Activated T-helper 1 cell treated with Interleukin-2 at 50 U/mL for 16 hours (primary cell): ENCODE measurements around the gene SLC22A2.

Experiments used
- DNase-seq: peaks from one replicate; pipeline ENCODE4 v3.0.0-alpha.2; 2020; ENCODE audit warnings: low read depth

Gene SLC22A2

DNA sequence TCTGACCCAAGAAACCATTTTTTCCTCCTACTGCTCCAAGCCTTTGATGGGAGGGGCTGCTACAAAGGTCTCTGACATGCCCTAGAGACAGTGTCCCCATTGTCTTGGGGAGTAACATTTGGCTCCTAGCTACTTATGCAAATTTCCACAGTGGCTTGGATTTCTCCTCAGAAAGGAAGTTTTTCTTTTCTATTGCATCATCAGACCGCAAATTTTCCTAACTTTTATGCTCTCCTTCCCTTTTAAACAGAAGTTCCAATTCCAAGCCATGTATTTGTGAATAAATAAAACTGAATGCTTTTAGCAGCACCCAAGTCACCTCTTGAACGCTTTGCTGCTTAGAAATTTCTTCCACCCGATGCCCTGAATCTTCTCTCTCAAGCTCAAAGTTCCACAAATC lies 51.0 kb downstream of the SLC22A2 start:
- no peak for DNase-seq

DNA sequence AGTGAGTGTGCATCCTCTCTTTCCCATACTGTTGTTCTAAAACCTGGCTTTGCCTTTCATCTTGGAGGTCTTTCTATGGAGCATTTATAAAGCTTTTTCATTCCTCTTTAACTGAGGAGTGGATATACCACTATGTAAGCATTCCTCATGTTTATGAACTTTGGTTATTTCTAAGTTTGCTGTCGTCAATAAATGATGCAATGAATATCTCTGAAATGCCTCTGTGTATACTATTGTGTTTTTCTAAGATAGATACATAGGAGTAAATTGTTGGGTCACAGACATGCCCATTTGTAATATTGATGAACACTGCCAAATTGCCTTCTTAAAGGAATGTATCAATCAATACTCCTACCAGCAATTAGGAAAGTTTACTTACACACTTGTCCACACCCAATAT lies 53.9 kb downstream of the SLC22A2 start:
- no peak for DNase-seq

DNA sequence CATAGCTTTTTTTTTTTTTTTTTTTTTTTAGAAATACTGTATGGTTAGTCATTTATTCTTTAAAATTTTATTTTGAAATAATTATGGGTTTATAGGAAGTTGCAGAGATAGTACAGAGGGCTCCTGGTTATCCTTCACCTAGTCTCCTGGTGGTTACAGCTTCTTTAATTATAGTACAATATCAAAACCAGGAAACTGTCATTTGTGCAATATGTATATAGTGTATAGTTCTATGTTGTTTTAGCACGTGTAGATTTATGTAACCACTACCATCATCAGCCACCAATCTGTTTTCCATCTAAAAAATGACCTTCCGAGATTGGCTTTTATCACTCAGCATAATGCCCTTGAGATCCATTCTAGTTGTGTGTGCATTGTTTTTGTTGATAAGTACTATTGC lies 54.7 kb downstream of the SLC22A2 start:
- DNase-seq, result no peak

DNA sequence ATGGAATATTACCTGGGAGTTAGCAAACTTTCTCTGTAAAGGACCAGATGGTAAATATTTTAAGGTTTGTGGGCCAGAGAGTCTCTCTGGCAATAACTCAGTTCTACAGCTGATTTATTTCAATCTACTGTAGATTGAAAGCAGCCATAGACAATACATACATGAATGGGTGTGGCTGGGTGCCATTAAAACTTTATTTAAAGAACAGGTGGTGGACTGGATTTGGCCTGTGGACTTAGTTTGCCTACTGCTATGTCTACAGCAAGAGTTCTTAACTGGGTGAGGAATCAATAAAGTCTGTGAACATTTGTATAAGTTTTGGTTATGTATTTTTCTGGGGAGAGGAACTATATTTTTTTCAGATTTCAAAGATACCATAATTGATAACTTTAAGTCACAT lies 55.1 kb downstream of the SLC22A2 start:
- DNase-seq, result no peak

DNA sequence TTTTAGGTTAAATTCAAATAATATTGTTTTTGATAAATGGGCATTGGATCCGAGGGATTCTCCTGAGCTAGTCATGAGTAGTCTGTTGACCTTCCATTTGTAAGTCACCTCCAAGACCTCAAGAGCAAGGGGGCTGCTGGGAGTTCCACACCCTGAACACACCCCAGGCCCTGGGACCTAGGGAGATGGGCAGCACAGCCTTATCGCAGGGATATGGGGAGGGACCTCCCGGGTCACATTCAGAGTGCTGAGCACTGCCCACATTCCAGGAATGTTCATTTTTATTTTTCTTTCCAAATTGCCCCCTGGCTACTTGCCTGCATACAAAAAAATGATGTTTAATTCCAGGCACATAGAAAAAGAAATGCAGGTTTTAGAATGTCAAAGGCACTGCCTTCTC lies 55.5 kb downstream of the SLC22A2 start:
- DNase-seq, result no peak

DNA sequence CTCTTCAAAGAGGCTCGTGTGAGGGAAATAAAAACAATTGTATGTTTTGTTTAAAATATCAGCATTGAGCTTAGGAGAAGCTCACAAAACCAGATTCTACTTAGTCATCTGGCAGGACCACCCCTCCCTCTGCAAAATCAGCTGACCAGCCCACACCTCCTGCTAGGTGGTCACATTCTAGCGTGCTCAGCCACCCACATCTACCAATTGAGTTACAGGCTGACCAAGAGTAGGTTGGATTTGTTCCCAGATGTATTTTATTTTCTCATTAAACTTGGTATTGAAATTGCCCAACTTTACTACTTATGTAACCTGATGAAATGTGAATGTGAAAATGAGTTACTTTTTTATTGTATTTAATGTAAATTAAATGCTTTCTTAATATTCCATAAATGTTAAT lies 56.2 kb downstream of the SLC22A2 start:
- no peak for DNase-seq

DNA sequence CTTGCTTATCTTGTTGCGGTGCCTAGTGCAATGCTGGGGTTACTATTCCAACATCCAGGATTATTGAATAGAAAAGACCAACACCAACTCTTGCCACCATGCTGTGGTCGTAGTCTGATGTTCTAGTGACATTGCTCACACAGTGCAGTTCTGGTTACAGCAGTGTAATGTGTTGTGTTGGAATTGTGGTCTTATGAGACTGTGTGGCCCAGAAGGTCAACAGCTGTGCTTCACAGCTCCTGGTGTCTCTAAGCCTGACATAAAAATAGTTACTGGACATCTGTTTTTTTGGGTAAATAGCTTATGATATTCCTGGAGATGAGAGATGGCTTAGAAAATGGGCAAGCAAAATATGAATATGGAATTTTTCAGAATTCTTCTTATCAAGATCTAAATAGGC lies 57.6 kb downstream of the SLC22A2 start:
- no peak for DNase-seq

DNA sequence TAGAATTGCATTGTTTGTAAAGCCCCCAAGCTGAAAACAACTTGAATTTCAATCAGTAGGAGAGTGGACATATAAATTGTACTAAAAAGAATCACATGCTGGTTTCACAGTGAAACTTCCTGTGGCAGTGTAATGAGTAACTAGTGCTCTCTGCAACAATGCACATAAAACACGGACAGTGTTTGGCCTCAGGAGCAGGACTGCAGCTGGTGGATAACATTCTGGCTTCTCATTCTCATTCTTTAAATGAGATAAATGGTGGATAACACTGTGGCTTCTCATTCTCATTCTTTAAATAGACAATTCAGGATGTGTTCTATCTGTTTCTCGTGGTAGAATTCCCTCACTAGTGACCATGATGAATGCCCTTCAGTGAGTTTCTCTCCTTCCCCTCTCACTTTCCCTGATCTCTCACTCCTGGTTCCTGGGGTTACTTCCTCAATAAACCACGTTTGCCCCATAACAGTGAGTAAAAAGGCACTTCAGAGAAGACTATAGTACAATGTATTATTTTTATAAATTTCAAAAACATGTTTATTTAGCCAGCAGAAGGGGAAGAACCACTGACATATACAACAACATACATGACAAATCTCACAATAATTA lies 59.9 kb downstream of the SLC22A2 start:
- no peak for DNase-seq

DNA sequence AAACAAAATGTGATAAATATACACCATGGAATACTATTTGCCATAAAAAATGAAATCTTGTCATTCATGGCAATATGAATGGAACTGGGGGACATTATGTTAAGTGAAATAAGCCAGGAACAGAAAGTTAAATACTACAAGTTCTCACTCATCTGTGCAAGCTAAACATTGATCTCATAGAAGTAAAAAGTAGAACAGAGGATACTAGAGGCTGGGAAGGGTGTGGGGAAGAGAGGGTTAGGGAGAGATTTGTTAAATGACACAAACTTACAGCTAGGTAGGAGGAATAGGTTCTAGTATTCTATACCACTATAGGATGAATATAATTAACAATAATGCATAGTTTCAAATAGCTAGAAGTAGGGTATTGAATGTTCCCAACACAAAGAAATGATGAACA lies 61.0 kb downstream of the SLC22A2 start:
- DNase-seq, result no peak

DNA sequence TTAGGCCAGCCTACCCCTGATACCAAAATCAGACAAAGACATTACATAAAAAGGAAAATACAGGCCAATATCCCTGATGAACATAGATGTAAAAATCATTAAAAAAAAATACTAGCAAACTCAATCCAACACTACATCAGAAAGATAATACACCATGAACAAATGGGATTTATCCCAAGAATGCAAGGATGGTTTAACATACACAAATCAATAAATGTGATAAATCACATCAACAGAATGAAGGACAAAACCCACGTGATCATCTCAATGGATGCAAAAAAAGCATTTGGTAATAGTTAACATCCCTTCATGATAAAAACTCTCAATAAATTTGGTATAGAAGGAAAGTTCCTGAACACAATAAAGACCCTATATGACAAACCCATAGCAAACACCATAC lies 63.8 kb downstream of the SLC22A2 start:
- DNase-seq, result no peak

DNA sequence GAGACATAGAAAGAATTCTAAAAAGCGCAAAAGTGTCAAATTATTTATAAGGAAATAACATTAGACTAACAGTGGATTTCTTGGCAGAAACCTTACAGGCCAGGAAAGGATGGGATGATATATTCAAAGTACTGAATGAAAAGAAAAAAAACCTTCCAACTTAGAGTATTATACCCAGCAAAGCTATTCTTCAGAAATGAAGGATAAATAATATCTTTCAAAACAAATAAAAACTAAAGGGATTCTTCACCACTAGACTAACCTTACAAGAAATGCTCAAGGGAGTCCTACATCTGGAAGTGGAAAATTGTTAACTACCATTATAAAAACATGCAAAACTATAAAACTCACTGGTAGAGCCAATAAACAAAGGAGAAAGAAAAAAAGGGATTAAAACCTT lies 65.8 kb downstream of the SLC22A2 start:
- DNase-seq, result no peak

DNA sequence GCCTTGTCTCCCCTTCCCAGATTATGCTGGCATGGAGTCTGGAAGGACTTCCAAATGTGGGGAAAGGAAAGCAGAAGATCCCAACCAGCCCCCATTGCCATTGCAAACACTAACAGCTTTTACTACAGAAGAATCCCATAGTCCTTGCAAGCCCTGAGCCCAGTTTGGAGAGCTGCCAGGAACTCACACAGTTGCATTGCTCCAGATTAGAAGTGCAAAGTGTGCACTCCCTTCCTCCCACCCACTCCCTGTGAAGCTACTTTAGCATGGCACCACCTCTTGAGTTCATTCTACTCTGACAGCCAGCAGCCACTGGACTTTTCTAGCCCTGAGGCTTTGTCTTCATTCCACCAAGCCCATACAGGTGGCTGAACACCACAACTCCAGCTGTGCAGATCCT lies 67.6 kb downstream of the SLC22A2 start:
- no peak for DNase-seq

DNA sequence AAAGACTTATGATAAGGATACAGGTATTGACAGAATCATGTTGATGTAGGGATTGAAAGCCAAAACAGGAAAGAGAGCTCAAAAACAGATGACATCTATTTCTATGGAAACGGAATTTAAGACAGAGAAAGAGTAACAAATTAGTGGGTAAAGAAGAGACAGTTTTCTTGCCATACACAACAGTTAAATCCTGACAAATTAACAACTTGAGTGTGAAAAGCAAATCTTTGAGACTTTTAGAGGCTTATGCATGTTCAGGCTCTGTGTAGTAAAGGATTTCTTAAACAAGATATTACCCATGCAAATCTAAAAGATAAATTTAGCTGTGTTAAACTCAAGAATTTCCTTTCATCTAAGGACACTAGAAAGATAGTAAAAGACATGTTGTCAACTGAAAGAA lies 68.5 kb downstream of the SLC22A2 start:
- DNase-seq, result no peak

DNA sequence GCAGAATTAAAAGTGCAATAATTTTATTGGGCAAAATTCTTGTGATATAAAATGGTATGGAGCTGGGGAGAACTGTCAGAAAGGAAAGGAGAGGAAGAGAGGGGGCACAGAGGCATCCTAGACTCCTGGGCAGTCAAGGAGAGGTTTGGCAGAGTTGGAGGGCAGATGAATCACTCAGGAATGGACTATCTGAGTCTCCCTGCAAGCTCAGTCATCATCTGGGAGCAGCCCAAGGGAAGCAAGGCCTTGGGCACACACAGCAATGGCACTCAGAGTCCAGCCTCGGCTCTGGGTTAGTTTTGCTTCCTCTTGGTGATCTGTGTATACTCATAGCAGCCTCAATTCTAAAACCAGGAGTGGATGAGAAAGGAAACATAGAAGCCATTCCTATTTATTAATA lies 69.8 kb downstream of the SLC22A2 start:
- DNase-seq, result no peak

DNA sequence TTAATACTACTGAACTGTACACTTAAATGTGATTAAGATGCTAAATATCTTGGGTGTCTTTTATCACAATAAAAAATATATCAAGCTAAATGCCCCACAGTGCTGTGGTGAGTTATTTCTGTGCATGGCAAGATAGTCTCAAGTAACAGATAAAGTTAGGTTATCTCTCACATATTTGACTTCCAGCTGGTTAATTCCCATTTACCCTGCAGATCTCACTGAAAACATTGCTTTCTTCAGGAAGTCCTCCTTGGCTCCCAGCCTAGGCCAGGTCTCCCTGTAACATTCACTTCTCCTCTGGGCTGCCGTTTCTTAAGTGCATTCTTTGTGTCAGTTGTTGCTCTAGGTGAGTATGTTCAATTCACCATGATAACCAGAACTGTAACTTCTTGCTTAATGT lies 77.9 kb downstream of the SLC22A2 start:
- no peak for DNase-seq

DNA sequence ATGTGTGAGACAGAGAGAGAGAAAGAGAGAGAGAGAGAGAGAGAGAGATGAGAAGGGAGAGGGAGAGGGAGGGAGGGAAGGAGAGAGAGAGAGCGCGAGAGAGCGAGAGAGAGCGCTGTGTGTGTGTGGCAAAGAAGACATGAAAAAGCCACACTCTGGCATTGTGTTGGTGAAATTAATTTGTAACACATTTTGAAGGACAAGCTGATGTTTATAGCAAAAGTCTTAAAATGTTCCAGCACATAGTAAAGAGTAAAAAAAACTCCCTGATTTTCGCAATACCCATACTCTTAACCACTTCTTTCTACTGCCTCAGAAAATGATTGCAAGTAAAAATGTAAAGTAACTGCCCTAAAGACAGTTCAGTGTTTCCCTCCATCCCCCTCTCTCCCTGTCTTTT lies 80.3 kb downstream of the SLC22A2 start:
- no peak for DNase-seq

DNA sequence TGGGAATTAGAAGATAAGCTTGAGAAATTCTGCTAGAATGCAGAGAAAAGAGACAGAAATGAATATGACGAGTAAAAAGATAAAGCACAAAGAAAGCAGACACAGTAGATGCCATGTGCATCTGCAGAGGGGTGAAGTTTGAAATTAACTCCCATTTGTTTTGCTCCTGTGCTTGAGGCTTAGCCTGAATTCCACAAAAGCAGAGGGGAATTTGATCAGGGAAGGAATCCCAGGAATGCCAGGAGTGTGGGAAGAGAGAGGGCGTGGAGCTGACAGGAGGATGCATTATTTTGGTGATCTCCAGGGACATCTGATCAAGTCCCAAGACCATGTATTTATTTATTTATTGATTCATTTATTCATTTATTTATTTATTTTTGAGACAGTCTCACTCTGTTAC lies 81.4 kb downstream of the SLC22A2 start:
- no peak for DNase-seq

DNA sequence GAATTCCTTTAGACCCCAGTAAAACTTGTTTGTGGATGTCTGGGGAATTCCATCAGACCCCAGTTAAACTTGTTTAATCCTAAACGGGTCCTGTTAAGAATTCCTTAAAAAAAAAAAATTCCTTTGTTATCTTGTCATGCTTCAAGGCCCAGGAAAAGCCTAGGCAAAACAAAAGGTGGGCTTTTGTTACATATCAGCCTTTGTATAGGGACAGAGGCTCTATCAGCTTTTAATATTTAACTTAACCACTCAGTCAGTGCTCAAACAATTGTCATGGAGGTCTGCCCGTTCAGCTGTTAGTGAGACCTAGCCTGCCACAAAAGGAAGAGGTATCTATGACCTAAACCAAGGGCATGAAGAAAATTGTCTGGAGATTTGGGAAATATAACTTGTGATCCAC lies 83.9 kb downstream of the SLC22A2 start:
- DNase-seq, result no peak

DNA sequence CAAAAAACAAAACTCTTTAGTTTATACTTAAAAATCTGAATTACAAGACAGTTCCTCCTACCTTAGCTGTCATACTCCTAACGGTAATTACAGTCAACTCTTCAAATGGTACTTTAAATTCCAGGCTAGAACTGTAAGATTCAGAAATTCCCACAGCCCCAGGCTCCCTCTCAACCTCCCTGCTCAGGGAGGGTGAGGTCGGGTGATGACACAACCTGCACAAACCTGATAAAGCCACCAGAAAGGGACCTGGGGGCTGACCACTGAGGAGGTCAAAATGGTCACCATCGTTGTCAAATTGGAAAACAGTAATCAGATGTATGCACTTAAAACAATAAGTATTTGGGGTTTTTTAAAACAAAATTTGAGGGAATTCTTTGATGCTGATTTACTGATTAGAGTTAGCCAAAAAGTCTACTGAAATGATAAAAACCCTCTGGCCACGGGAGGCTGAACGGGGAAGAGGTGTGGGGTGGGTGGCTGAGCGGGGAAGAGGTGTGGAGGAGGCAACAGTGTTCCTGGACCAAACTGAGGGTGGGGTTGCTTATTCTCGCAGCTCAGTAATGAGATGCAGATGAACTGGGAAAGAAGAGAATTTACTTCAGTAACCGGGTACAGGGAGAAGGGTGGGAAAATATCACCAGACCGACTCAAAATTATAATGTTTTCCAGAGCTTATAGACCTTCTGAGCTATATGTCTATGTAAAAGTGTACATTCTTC lies 84.7 kb downstream of the SLC22A2 start:
- no peak for DNase-seq

DNA sequence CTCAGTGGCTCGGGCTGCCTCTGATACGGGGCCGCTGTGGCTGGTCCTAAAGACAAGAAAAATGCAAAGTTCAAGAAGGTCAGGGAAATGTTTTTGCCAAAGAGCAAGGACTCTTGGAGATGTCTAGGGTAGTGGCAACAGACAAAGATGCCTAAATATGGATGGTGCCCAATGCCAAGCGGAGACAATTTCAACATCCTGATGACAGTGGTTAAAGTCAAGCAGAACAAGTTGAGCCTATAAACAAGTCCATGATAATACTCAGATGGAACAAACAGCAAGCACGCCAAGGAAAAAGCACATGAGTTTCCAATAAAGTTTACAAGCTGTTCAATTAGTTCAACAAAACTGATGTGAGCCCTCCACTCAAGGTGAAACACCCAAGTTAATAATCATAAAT lies 85.9 kb downstream of the SLC22A2 start:
- DNase-seq, result no peak

DNA sequence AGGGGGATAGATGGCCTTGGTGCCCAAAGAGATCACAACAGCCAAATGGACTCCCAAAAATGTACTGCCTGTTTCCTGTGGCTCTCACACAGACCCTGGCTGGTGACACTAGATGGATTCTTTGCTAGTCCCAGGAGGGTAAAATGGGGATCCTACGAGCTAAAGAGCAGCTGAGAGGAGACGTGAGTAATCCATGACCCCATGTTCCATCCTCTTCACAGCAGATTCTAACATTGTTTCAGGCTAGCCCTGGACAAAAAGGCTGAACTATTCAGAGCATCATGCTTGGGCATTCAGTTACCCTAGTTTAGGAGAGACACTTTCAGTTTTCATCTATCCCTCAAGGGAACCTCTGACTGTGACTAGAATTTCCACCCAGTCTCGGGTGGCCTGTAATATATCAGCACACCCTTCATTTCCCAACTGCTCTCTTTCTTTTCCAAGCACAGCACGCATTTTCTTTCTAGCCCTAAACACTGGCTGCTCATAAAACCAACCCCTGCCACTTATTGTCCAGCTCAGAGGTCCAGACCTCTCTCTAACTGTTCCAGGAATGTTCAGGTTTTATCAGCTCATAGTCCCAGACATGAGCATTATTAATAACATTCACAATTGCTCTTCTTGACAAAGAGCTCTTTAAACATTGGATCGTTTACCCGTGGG lies 88.5 kb downstream of the SLC22A2 start:
- no peak for DNase-seq

DNA sequence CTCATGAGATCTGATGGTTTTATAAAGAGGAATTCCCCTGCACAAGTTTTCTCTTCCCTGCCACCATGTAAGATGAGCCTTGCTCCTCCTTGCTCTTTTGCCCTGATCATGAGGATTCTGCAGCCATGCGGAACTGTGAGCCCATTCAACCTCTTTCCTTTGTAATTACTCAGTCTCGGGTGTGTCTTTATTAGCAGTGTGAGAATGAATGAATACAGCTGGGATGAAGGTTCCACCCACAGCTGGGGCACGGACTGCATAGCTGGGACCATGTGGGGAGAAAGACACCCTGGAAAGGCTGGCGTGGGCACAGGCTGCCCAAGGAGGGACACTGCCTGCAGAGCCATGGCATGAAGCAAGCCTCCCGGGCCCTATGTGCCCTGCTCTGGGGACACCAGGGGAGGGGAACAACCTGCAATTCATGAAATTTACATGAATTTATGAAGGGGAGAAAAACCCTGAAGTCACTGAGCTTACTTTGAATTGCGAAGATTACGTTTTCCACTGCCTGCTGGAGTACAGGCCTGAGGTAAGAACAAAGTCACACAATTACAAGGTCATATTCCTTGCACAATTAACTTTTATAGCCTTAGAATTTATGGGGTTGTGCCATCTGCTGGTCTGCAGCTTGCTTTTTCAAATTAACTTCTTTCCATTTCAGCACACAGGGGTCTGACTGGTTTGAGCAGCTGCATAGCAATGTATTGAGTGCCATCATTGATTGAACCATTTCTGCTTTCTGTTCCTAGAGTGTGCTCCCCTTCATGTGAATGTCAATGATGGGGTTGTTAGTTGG lies 90.8 kb downstream of the SLC22A2 start:
- no peak for DNase-seq
